A673 (cell line): ENCODE results near the gene GTF3C1.

ENCODE experiments used
- EZH2 ChIP-seq: fragments of 200-600 bp; sonication (generic); IDR thresholded peaks from 2 replicates; pipeline ENCODE4 v1.6.1; 2017; ENCODE audit warnings: borderline replicate concordance, low read depth, mild to moderate bottlenecking, mixed read lengths, antibody characterized with exemption, low read length; ENCODE audit not compliant: poor library complexity, severe bottlenecking
- TF ChIP-seq, protein P1 (sequence below): fragments of 300-800, 200-600 bp; sonication (generic); conservative IDR thresholded peaks from 2 replicates; pipeline ENCODE4 v1.5.1; 2017; ENCODE audit warnings: low read depth, mild to moderate bottlenecking, antibody characterized with exemption, low read length, moderate library complexity, mixed read lengths

DNA sequence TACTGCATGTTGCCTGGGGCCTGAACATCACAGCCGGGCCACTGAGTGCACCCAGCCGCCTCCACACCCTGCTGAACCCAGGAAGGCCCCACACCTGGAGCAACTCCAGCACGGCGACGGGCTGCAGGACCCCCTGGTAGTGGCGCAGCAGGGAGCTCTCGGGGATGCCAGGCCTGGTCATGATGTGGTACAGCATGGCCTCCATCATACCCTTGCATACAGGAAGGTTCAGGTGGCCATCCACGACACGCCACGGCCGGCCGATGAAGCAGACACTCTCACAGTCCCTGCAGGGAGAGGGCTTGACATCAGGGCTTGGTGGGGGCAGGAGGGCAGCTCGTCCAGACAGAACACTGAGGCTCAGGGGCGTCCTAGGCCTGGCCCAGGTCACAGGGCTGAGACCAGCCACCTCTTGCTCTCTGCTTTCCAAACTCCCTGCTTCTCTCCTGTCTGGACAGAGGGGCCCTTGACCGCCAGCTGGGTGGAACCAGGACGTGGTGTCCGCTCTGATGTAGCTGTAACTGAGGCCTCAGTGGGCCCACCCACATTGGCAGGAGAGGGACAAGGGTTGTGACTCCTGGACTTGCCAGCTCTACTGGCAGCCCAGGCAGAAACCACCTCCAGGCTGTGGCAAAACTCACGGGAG lies 87.4 kb downstream of the GTF3C1 start:
- TF ChIP-seq, protein P1, sequence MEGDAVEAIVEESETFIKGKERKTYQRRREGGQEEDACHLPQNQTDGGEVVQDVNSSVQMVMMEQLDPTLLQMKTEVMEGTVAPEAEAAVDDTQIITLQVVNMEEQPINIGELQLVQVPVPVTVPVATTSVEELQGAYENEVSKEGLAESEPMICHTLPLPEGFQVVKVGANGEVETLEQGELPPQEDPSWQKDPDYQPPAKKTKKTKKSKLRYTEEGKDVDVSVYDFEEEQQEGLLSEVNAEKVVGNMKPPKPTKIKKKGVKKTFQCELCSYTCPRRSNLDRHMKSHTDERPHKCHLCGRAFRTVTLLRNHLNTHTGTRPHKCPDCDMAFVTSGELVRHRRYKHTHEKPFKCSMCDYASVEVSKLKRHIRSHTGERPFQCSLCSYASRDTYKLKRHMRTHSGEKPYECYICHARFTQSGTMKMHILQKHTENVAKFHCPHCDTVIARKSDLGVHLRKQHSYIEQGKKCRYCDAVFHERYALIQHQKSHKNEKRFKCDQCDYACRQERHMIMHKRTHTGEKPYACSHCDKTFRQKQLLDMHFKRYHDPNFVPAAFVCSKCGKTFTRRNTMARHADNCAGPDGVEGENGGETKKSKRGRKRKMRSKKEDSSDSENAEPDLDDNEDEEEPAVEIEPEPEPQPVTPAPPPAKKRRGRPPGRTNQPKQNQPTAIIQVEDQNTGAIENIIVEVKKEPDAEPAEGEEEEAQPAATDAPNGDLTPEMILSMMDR: no peak
- TF ChIP-seq EZH2: no peak
